HG02588 (cell line): ENCODE results near the gene KCNQ5.

Experiments used
- ATAC-seq: cut with Tn5 transposase; IDR thresholded peaks from one replicate; pipeline ENCODE4 v1.9.1; 2021; ENCODE audit warnings: mild to moderate bottlenecking, moderate library complexity; ENCODE audit not compliant: unreplicated experiment

KCNQ5 gene

GRCh38 chr6:73042892-73043291, 421.0 kb downstream of the KCNQ5 start:
- ATAC-seq = no peak

DNA sequence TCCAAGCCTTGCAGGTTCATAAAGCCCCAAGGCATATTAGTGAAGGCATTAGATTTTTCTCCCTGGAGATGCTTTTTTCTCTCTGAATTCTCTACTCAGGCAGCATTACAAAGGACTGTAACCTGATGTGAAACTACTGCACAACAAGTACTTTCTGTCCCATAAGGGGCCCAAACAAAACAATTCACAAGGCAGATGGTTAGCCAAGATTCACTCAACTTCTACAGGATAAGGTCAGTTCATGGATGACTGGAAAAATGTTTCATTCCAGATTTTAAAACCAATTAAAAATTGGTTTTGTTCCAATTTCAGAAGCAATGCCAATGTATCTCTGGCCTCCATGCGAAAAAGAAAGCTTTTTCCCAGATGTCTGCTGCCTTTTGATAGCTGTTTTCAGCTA, 421.6 kb downstream of the KCNQ5 start:
- ATAC-seq = no peak

- no peak for ATAC-seq
Observed at GRCh38 chr6:73045609-73046008, 423.7 kb downstream of the KCNQ5 start.

DNA sequence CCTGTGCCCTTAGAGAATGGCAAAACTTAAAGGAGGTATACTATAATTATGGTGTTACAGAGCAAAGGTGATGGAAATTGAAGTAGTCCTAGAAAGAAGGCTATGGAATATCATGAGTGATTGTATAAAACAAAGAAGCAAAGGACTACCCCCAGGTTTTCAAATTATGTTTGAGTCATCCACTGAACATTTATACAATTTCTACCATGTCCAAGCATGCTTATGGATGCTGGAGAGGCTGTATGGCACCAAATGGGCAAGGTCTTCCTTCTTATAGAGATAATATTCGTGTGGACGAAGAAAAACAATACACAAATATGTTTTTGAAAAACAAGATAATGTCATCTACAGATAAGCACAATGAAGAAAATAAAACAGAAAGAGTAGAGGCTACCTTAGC, 425.9 kb downstream of the KCNQ5 start:
- ATAC-seq = no peak

- ATAC-seq = no peak
Observed at GRCh38 chr6:73049971-73050594, 428.2 kb downstream of the KCNQ5 start.

DNA sequence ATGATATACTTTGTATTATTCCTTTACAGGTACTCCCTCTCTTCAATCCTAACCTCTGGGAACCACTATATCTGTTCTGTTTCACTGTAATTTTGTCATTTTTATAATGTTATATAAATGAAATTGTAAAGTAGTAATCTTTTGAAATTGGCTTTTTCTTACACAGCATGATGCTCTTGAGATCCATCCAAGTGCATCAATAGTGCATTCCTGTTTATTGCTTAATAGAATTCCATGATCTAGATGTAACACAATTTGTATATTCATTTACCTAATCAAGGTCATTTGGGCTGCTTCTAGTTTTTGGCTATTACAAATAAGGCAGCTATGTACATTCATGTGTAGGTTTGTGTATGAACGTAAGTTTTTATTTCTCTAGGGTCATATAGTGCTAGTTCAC, 428.8 kb downstream of the KCNQ5 start:
- no peak for ATAC-seq

DNA sequence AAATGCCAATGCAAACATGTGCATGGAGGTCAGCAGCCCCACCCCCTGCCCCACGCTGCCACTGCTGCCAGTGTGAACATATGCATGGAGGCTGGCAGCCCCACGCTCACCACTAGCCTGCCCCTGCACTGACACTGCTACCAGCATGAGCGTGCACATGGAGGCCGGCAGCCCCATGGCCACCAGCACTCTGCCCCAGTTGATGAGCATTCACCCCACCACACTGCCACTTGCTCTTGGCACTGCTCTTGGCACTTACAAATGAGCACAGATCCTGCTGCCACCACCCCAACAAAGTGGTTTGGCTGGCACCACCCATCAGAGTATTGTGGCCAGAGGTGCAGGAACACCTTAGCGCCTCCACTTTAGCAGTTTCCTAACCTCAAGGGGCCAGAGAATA, 429.3 kb downstream of the KCNQ5 start:
- no peak for ATAC-seq

DNA sequence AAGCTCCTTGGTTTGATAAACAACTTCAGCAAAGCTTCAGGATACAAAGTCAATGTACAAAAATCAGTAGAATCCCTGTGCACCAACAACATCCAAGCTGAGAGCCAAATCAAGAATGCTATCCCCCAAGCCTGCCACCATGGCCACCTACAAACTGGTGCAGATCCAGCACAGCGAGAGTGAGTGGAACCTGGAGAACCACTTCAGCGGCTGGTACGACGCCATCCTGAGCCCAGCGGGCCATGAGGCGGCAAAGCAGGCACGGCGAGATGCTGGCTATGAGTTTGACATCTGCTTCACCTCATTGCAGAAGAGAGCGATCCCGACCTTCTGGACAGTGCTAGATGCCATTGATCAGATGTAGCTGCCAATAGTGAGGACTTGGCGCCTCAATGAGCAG, 433.1 kb downstream of the KCNQ5 start:
- ATAC-seq = no peak

- no peak for ATAC-seq
Observed at GRCh38 chr6:73058736-73059135, 436.9 kb downstream of the KCNQ5 start.

- no peak for ATAC-seq
Observed at GRCh38 chr6:73062130-73062529, 440.3 kb downstream of the KCNQ5 start.

GRCh38 chr6:73062837-73063236, 441.0 kb downstream of the KCNQ5 start:
- no peak for ATAC-seq

DNA sequence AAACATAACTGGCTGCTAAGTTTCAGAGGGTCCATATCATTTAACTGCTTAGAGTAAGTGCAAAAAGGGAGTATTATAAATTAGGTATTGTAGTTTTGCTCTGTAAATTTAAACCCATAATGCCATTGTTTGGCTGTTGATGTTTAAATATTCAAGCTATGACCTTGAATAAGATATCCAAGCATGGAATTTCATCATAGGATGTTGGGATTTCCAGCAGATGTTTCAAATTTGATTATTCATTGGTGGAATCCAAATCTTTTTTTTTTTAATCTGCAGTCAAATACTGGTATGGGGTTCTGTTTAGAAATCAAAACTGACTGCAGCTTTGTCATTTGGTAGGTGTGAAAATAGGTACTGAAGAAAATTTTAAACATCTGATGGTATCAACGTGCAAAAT, 442.4 kb downstream of the KCNQ5 start:
- no peak for ATAC-seq

DNA sequence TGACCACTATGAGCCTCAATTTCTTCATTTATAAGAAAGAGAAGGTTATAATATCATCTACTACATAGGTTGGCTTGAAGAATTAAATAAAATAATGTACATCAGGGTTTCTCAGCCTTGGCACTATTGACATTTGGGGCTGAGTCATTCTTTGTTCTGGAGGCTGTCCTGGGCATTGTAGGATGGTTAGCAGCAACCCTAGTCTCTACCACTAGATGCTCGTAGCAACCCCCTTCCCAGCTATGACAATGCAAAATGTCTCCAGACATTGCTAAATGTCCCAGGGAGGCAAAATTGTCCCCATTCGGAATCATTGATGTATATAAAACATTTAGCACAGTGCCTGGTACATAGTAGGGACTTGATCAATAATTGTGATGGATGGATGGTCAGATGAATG, 451.4 kb downstream of the KCNQ5 start:
- ATAC-seq = no peak

- ATAC-seq = no peak
Observed at GRCh38 chr6:73074175-73074574, 452.3 kb downstream of the KCNQ5 start.

- ATAC-seq = no peak
Observed at GRCh38 chr6:73076211-73076954, 454.5 kb downstream of the KCNQ5 start.

- no peak for ATAC-seq
Observed at GRCh38 chr6:73078333-73078862, 456.5 kb downstream of the KCNQ5 start.

DNA sequence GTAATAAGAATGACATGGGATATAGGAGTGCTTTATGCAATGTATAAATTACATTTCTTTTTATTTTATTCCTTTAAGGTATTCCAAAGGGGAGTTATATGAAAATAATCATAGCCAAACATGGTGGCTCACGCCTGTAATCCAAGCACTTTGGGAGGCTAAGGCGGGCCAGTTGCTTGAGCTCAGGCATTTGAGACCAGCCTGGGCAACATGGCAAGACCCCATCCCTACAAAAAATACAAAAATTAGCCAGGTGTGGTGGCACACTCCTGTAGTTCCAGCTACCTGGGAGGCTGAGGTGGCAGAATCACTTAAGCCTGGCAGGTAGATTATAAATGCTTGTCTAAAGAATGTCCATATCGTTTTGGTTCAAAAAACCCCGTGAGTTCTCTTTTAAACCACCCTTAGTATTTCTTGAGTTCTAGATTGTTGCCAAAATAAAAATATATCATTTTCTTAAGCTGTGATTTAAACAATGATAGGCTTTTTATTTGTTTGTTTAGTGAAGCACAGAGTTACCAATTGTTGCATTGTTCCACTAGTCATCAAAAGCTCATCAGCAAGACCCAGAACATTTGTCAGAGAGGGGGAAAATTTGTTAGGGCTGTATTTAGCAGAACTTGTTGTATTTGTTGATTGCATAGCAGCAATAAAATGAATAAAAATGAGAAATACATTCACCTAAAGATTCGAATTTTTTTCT, 457.2 kb downstream of the KCNQ5 start:
- no peak for ATAC-seq

GRCh38 chr6:73079611-73079955, 457.7 kb downstream of the KCNQ5 start:
- ATAC-seq = no peak

- ATAC-seq = no peak
Observed at GRCh38 chr6:73079978-73080377, 458.1 kb downstream of the KCNQ5 start.

DNA sequence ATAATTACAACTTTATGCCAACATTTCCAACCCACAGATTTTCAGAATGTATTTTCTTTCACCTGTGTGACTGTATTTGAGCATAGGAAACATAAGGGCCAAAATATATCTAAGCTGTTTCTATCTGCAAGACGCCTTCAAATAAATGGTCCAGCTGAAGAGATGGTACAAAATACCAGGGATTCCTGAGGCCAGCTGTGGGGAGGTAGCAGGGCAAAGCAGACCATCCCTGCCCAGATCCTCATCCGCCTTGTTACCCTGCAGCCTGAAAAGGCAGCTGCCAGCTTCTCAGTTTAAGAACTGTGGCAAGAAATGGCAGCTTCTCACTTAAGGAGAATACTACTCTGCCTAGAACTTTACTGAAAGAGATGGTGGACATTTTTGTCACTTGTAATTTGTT, 460.1 kb downstream of the KCNQ5 start:
- ATAC-seq = no peak

DNA sequence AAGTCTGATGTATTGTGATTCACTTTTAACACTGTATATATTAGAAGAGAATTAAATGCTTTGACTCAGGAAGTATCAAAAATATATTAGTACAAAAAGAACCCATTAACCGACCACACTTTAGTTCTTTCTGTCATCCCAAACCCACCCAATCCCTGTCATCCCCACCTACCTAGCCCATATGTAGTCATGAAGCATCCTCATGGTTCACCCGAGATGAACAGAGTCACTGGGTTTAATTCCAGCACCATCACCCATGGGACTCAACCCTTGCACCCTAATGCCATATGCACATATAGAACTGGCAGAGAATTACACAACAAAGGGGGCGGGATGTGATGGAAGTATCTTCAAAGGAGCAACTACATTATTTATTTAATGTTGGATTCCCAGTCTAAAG, 462.0 kb downstream of the KCNQ5 start:
- ATAC-seq = no peak

- no peak for ATAC-seq
Observed at GRCh38 chr6:73085443-73085871, 463.6 kb downstream of the KCNQ5 start.
